ENCODE data around the gene UQCRHL.

GRCh38 chr1:15847100-15847892 lies 39.8 kb upstream of the UQCRHL start, which contains the start of gene SPEN:
- TF ChIP-seq, protein P1, sequence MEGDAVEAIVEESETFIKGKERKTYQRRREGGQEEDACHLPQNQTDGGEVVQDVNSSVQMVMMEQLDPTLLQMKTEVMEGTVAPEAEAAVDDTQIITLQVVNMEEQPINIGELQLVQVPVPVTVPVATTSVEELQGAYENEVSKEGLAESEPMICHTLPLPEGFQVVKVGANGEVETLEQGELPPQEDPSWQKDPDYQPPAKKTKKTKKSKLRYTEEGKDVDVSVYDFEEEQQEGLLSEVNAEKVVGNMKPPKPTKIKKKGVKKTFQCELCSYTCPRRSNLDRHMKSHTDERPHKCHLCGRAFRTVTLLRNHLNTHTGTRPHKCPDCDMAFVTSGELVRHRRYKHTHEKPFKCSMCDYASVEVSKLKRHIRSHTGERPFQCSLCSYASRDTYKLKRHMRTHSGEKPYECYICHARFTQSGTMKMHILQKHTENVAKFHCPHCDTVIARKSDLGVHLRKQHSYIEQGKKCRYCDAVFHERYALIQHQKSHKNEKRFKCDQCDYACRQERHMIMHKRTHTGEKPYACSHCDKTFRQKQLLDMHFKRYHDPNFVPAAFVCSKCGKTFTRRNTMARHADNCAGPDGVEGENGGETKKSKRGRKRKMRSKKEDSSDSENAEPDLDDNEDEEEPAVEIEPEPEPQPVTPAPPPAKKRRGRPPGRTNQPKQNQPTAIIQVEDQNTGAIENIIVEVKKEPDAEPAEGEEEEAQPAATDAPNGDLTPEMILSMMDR (IDR thresholded peaks at IDR 0.05), result peak in 5 of 6 experiments; percentile 14 to 35 (median 25)
- peak; percentile 61 to 89 for TF ChIP-seq POLR2A (IDR thresholded peaks at IDR 0.05)
